GM21381 (cell line): ENCODE results near the gene LCK.
A peak's percentile ranks its signal among the peaks of the same experiment; 100 is the strongest.
"Not testable (repeated sequence)": the region's sequence is repeated elsewhere in the genome, so short reads cannot be mapped to it uniquely, and the experiment has no call there.

Experiments
- ATAC-seq: cut with Tn5 transposase; IDR thresholded peaks from one replicate; pipeline ENCODE4 v1.9.1; 2021; ENCODE audit warnings: mild to moderate bottlenecking, moderate library complexity; ENCODE audit not compliant: unreplicated experiment

The LCK gene

DNA sequence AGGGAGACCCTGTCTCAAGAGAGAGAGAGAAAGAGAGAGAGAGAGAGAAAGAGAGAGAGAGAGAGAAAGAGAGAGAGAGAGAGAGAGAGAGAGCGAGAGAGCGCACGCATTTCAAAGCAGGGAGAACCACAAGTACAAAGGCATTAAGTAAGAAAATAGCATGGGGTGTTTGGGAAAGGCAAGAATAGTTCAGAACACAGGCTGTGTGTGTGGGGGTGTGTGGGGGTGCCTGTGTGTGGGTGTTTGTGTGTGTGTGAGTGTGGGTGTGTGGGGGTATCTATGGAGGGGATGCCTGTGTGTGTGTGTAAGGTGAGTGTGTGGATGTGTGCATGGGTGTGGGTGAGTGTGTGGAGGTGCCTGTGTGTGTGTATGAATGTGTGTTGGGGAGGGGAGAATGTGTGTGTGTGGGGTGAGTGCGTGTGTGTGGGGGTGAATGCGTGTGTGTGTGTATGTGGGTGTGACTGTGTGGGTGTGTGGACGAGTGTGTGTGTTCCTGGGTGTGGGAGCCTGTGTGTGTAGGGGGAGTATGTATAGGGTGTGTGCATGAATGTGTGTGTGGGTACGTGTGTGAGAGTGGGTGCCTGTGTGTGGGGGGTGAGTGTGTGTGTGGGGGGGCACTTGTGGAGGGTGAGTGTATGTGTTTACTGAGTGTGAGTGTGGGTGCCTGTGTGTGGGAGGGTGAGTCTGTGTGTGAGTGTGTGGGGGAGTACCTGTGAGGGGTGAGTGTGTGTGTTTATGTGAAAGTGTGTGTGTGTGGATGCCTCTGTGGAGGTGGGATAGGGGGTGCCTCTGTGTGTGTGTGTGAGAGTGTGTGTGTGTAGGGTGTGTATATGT lies 21.7 kb downstream of the LCK start:
- ATAC-seq, result no peak

GRCh38 chr1:32273391-32274208 lies 22.5 kb downstream of the LCK start:
- ATAC-seq, result no peak

DNA sequence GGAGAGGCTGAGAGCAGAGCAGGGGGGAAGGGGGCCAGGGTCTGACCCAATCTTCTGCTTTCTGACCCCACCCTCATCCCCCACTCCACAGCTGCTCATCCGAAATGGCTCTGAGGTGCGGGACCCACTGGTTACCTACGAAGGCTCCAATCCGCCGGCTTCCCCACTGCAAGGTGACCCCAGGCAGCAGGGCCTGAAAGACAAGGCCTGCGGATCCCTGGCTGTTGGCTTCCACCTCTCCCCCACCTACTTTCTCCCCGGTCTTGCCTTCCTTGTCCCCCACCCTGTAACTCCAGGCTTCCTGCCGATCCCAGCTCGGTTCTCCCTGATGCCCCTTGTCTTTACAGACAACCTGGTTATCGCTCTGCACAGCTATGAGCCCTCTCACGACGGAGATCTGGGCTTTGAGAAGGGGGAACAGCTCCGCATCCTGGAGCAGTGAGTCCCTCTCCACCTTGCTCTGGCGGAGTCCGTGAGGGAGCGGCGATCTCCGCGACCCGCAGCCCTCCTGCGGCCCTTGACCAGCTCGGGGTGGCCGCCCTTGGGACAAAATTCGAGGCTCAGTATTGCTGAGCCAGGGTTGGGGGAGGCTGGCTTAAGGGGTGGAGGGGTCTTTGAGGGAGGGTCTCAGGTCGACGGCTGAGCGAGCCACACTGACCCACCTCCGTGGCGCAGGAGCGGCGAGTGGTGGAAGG lies 23.7 kb downstream of the LCK start:
- ATAC-seq, result no peak

DNA sequence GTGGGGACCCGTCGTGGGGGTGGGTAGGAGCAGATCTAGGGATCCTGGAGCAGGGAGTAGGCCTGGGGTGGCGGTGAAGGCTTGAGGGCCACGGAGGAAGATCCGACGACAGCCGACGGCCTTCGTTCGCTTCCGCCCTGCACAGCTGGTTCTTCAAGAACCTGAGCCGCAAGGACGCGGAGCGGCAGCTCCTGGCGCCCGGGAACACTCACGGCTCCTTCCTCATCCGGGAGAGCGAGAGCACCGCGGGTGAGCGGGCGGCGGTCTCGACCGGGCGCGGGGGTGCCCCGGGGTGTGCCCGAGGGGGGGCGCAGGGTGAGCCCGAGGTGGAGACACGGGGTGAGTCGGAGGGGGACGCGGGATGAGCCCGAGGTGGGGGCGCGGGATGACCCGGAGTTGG lies 24.4 kb downstream of the LCK start:
- ATAC-seq, result no peak

GRCh38 chr1:32276032-32276782 lies 25.1 kb downstream of the LCK start:
- no peak for ATAC-seq

DNA sequence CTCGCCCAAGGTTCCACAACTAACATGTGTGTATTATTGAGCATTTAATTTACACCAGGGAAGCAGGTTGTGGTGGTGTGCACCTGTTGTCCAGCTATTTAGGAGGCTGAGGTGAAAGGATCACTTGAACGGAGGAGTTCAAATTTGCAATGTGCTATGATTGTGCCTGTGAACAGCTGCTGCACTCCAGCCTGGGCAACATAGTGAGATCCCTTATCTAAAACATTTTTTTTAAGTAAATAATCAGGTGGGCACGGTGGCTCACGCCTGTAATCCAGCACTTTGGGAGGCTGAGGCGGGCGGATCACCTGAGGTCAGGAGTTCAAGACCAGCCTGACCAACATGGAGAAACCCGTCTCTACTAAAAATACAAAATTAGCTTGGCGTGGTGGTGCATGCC lies 33.7 kb downstream of the LCK start:
- ATAC-seq, result not testable (repeated sequence)

DNA sequence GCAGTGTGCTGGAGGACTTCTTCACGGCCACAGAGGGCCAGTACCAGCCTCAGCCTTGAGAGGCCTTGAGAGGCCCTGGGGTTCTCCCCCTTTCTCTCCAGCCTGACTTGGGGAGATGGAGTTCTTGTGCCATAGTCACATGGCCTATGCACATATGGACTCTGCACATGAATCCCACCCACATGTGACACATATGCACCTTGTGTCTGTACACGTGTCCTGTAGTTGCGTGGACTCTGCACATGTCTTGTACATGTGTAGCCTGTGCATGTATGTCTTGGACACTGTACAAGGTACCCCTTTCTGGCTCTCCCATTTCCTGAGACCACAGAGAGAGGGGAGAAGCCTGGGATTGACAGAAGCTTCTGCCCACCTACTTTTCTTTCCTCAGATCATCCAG lies 34.6 kb downstream of the LCK start:
- no peak for ATAC-seq

- no peak for ATAC-seq
Measured at GRCh38 chr1:32286763-32287162, 35.7 kb downstream of the LCK start.

DNA sequence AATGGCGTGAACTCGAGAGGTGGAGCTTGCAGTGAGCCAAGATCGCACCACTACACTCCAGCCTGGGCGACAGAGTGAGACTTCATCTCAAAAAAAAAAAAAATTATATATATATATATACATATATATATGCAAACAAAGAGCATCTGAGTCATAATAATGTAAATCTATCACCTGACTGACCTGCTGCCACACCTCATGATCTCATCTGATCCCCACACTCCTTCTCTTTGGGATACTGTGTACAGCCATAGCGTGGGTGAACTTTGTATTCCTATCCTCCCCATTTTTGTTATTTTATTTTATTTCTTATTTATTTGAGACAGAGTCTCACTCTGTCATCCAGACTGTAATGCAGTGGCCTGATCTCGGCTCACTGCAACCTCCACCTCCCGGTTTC lies 38.2 kb downstream of the LCK start:
- no peak for ATAC-seq

GRCh38 chr1:32291145-32291707 lies 40.2 kb downstream of the LCK start:
- no peak for ATAC-seq

- peak; percentile 98 for ATAC-seq
Measured at GRCh38 chr1:32291708-32292538, 40.9 kb downstream of the LCK start, which contains the start of gene HDAC1. HDAC1 (plus strand) TSS chr1:32292083; CDS start chr1:32292170, 87 bp downstream.

GRCh38 chr1:32298211-32298610 lies 47.1 kb downstream of the LCK start:
- ATAC-seq, result not testable (repeated sequence)

DNA sequence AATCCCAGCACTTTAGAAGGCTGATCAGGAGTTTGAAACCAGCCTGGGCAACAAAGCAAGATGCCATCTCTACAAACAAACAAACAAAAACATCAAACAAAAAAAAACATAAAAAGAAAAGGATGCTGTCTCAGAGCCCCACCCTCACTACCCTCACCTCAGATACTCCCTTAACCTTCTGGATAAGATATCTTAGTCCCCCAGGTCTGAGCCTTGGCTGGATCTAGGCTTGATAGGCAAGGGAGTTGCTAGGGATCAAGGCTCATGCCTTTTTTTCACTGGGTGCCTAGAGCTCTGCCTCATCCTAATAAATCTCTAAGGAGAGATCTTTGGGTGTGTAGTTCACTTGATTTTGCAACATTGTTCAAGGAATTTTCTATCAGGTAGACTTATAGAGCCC lies 48.3 kb downstream of the LCK start:
- no peak for ATAC-seq

DNA sequence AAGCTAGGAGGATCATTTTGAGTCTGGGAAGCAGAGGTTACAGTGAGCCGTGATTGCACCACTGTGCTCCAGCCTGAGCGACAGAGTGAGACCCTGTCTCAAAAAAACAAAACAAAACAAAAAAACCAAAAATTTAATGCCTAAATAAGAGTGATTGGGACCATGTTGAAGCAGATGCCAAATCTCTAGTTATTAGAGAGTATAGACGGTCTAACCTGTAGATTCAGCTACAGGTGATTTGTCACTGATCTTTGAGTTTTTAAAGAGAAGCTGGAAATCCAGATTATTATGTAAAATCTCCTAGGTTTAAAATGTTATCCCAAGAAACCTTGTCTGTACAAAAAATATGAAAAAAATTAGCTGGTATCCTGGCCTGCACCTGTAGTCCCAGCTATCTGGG lies 52.3 kb downstream of the LCK start:
- no peak for ATAC-seq

DNA sequence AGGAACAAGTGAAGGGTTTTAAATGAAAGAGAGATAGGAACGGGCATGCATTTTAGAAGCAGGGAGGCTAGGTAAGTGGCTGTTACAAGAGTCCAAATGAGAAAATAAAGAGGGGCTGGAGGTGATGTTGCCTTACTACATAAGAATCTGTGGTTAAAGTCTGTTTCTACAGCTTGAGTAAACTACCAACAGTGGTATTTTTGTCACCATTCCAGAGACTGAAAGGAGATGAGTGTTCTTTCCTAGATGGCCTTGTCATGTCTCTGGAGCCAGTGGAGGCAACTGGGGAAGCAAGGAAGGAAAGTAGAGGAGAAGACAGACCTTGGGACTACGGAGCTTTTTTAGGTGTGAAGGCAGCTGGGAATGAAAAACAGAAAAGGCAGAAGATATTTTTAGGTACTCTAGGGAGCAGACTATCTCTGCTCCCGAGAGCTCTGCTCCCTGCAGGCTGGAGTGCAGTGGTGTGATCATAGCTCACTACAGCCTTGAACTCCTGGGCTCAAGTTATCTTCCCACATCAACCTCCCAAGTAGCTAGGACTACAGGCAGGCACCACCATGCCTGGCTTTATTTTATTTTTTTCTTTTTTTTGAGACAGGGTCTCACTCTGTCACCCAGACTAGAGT lies 53.0 kb downstream of the LCK start:
- no peak for ATAC-seq

DNA sequence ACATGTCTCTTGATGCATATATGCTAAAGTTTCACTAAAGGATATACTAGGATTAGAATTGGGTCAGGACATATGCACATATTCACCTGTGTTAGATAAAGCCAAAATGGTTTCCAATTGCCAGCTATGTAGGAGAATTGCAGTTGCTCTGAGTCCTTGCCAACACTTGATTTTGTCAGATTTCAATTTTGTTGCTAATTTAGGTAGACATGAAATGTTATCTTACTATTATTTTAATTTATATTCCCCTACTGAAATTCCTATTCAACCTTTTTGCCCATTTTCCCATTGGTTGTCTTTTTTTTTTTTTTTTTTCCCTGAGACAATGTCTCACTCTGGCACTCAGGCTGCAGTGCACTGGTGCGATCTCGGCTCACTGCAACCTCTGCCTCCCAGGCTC lies 54.2 kb downstream of the LCK start:
- ATAC-seq, result no peak

DNA sequence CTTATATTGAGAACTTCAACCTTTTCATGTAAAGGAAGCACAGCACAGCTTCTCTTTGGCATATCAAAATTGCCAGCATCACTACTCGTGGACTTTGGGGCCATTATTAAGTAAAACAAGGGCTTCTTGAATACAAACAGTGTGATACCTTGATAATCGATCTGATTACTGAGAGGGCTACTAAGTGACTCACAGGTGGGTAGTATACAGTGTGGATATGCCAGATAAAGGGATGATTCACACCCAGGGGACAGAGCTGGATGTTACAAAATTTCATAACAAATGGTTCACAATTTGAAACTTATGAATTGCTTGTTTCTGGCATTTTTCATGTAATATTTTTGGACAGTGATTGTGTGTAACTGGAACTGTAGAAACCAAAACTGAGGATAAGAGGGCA lies 56.3 kb downstream of the LCK start:
- no peak for ATAC-seq

- ATAC-seq, result no peak
Measured at GRCh38 chr1:32309960-32310359, 58.9 kb downstream of the LCK start.
